Measurements from ENCODE around the gene CCDC187. TPM values are rescaled to one million over a fixed set of nuclear protein-coding genes. Genes with fewer than 3 reads are reported as not detected.

The CCDC187 gene
- total RNA-seq, 2 experiments from 2014 or later: 0.05 TPM; not detected in 1

DNA sequence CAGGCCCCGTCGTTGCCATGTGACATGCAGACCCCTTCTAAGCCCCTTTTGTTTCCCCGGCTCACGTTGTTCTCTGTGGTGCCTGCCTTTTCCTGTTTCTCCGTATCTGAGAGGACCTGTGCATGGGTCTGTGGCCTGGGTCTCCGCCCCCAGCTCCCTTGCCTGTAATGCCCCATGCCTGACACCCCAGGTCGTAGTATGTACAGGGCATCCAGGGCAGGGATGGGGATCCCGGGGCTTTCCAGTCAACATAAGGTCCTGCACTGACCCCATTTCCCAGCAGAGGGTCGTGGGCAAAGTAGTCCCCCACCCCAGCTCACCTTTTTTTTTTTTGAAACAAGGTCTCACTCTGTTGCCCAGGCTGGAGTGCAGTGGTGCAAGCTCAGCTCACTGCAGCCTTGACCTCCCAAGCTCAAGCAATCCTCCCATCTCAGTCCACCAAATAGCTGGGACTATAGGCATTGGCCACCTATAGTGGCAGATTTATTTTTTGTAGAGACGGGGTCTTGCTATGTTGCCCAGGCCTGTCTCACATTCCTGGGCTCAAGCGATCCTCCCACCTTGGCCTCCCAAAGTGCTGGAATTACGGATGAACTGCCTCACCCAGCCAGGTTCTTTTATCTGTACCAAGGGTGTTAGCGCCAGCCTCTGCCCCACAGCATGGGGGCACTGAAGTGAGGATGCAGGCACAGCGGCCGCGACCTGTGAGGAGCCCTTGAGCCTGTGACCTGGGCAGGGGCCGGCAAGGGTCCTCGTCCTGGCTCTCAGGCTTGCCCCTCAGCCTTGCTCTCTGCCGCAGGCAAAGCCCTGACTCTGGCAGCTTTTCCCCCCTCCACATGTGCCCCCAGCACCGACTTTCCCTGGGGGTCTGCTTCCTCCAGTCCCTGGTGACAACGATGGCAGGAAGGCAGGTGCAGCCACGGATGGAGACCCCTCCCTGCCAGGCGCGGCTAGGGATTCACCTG is 39.2 kb downstream of the CCDC187 start:
- Mint-ChIP-seq H3K4me1 (peaks cover 6% of the 10 kb centered on the region), H3K27ac (no peak overlapping the region), H3K36me3 (ENCODE audit: low read depth) (no peaks in the 10 kb centered on the region), H3K4me3 (no peak overlapping the region), H3K9me3 (ENCODE audit: low read depth) (no peaks in the 10 kb centered on the region), H3K27me3 (no peaks in the 10 kb centered on the region)
- intact Hi-C loops (cut with DNase I, micrococcal nuclease): loop anchor here in 1 of 2 experiments (5.0 kb wide), 1 partner anchor 92 kb away; no protein-coding TSS in a partner anchor
- ChIA-PET POLR2A (no interaction called here), CTCF (interaction anchor here (0.6 kb wide), 1 partner anchor 287 kb away, joined by 3 read pairs; no protein-coding TSS in a partner anchor)
- ATAC-seq (no peak), DNase-seq (no peak)

DNA sequence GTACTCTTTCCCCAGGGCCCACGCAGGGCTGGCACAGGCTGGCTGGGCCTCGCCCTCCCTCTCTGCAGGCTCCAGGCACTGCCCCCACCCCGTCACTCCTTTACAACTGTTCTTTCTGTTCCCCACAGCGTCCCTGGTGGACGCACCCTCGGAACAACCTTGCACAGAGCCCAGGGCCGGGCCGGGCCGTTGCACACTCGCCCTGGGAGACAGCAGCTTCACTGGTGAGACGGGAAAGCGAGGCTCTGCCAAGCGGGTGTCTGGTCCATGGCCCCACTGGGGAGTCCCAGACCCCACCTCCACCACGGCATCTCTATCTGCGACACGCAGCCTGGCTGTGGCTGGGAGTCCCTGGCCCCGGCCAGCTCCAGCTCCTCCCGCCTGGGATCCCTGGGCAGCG is 39.9 kb downstream of the CCDC187 start:
- intact Hi-C loops (cut with DNase I, micrococcal nuclease): no loop called here
- ATAC-seq: no peak
- Mint-ChIP-seq H3K36me3 (ENCODE audit: low read depth) (no peaks in the 10 kb centered on the region), H3K4me1 (peaks cover 6% of the 10 kb centered on the region), H3K9me3 (ENCODE audit: low read depth) (no peaks in the 10 kb centered on the region), H3K27me3 (no peaks in the 10 kb centered on the region), H3K4me3 (no peak overlapping the region), H3K27ac (no peak overlapping the region)
- DNase-seq: no peak
- ChIA-PET CTCF (interaction anchor here (0.6 kb wide), 1 partner anchor 286 kb away, joined by 3 read pairs; no protein-coding TSS in a partner anchor), POLR2A (no interaction called here)

DNA sequence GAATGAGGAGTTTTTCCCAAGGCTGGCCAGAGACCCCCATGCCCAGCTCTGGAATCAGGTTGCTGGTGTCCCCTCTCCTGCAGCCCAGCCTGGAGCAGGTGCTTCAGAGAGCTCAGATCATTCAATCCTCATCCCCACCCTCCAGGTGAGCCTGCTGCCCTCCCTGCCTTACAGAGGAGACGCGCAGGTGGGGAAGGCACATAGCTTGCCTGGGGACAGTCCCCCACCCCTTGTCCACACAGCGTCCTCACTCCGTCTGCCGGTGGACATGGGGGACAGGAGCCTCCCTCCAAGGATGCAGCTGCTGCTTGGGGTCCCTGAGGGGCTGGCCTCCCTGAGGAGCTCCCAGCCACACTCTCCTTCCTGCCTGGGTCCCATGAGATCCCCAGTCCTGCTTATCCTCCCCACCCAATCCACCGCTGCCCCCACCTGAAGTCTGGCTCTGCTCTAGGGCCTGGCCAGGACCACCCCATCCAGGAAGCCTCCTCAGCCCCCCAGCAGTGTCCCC is 41.2 kb downstream of the CCDC187 start:
- H3K36me3 Mint-ChIP-seq (ENCODE audit: low read depth): no peaks in the 10 kb centered on the region
- H3K27me3 Mint-ChIP-seq: no peaks in the 10 kb centered on the region
- H3K27ac Mint-ChIP-seq: no peak overlapping the region
- H3K9me3 Mint-ChIP-seq (ENCODE audit: low read depth): no peaks in the 10 kb centered on the region
- no peak overlapping the region for H3K4me3 Mint-ChIP-seq
- DNase-seq: no peak
- ChIA-PET POLR2A (no interaction called here), CTCF (interaction anchor here (1.2 kb wide), 2 partner anchors 17 to 47 kb away, joined by 4 to 5 read pairs; partner anchors contain the start of gene QSOX2)
- intact Hi-C loops (cut with DNase I, micrococcal nuclease): no loop called here
- peaks cover 4% of the 10 kb centered on the region for H3K4me1 Mint-ChIP-seq
- no peak for ATAC-seq

GRCh38 chr9:136261686-136262430 is 42.0 kb downstream of the CCDC187 start:
- Mint-ChIP-seq H3K27ac (no peak overlapping the region), H3K36me3 (ENCODE audit: low read depth) (no peaks in the 10 kb centered on the region), H3K9me3 (ENCODE audit: low read depth) (no peaks in the 10 kb centered on the region), H3K27me3 (no peaks in the 10 kb centered on the region), H3K4me3 (no peak overlapping the region), H3K4me1 (peaks cover under 1% of the 10 kb centered on the region)
- intact Hi-C loops (cut with DNase I, micrococcal nuclease): no loop called here
- ChIA-PET POLR2A (no interaction called here), CTCF (interaction anchor here (1.2 kb wide), 1 partner anchor 16 kb away, joined by 4 read pairs; the partner anchor contains the start of gene QSOX2)
- ATAC-seq (no peak), DNase-seq (no peak)

DNA sequence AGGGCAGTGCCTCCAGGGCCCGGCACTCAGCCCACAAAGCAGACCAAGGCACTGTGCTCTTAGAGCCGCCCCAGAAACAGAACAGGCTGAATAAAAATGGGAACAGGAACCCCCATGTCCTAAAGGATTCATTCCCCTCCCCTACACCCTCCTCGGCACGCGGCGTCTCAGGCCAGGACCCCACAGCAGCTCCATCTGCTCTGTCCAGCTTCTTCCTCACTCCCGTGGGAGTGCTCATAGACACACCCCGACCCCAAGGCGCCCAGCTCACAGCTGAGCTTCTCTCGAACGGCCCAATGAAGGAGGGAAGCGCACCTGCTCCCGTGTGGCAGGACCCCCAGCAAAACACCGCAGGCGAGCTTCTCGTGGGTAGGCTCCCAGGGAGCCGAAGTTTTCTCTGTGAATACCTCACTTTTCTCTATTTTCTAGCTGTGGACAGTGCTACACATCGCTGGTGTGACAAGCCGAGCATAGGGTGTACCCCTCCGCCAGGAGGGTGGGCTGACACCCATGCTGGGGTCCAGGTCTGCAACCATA is 42.9 kb downstream of the CCDC187 start:
- Mint-ChIP-seq H3K27me3 (no peaks in the 10 kb centered on the region), H3K9me3 (ENCODE audit: low read depth) (no peaks in the 10 kb centered on the region), H3K4me1 (no peaks in the 10 kb centered on the region), H3K36me3 (ENCODE audit: low read depth) (no peaks in the 10 kb centered on the region), H3K4me3 (no peak overlapping the region), H3K27ac (no peak overlapping the region)
- intact Hi-C loops (cut with DNase I, micrococcal nuclease): no loop called here
- ChIA-PET POLR2A (no interaction called here), CTCF (no interaction called here)
- no peak for ATAC-seq
- DNase-seq: no peak

GRCh38 chr9:136260521-136260920 is 43.4 kb downstream of the CCDC187 start:
- no peaks in the 10 kb centered on the region for H3K9me3 Mint-ChIP-seq (ENCODE audit: low read depth)
- POLR2A ChIA-PET: no interaction called here
- no peak for DNase-seq
- H3K4me3 Mint-ChIP-seq: no peak overlapping the region
- CTCF ChIA-PET: no interaction called here
- H3K27ac Mint-ChIP-seq: no peak overlapping the region
- no peaks in the 10 kb centered on the region for H3K27me3 Mint-ChIP-seq
- ATAC-seq: no peak
- intact Hi-C loops (cut with DNase I, micrococcal nuclease): no loop called here
- H3K4me1 Mint-ChIP-seq: no peaks in the 10 kb centered on the region
- no peaks in the 10 kb centered on the region for H3K36me3 Mint-ChIP-seq (ENCODE audit: low read depth)

- ChIA-PET CTCF (no interaction called here), POLR2A (no interaction called here)
- intact Hi-C loops (cut with DNase I, micrococcal nuclease): no loop called here
- H3K4me3 Mint-ChIP-seq: no peak overlapping the region
- no peak for ATAC-seq
- H3K27ac Mint-ChIP-seq: no peak overlapping the region
- DNase-seq: no peak
- H3K9me3 Mint-ChIP-seq (ENCODE audit: low read depth): no peaks in the 10 kb centered on the region
- H3K27me3 Mint-ChIP-seq: no peaks in the 10 kb centered on the region
- H3K36me3 Mint-ChIP-seq (ENCODE audit: low read depth): no peaks in the 10 kb centered on the region
- no peaks in the 10 kb centered on the region for H3K4me1 Mint-ChIP-seq
Measured at GRCh38 chr9:136259836-136260235, 44.1 kb downstream of the CCDC187 start.

- DNase-seq: no peak
- POLR2A ChIA-PET: no interaction called here
- CTCF ChIA-PET: no interaction called here
- Mint-ChIP-seq H3K27me3 (no peaks in the 10 kb centered on the region), H3K9me3 (ENCODE audit: low read depth) (no peaks in the 10 kb centered on the region), H3K27ac (no peak overlapping the region), H3K4me1 (no peaks in the 10 kb centered on the region), H3K36me3 (ENCODE audit: low read depth) (no peaks in the 10 kb centered on the region), H3K4me3 (no peak overlapping the region)
- no peak for ATAC-seq
- intact Hi-C loops (cut with DNase I, micrococcal nuclease): no loop called here
Measured at GRCh38 chr9:136259517-136259813, 44.4 kb downstream of the CCDC187 start.

DNA sequence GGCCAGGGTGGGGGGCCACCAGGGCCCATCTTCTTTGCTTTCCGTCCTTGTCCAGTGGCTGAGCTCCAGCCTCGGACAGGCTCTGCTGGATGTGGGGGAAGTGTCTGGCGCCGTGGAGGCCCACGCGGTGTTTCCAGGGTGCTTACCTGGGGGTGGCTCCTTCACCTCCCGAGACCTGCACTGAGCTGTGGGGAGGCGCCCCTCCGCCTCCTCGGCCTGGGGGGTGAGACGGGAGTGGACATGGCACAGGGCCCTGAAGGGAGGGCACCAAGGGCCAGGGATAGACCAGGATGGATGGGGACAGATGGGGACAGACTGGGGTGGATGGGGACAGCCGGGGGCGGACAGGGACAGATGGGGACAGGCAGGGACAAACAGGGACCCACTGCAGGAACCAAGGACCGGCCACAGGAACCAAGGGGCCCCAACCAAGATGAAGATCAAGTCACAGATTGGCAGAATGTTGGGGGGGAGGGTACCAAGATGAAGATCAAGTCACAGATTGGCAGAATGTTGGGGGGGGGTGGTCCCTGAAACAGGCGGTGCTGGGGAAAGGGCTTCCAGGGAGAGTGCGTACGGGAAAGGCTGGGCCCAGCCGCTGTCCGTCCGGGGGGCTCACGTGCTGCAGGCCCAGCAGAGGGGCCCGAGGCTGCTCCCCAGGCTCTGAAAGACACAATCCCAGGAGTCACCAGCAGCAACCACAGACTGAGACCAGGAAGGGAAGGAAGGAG is 44.9 kb downstream of the CCDC187 start:
- DNase-seq (no peak), ATAC-seq (no peak)
- Mint-ChIP-seq H3K9me3 (ENCODE audit: low read depth) (no peaks in the 10 kb centered on the region), H3K4me1 (no peaks in the 10 kb centered on the region), H3K4me3 (no peak overlapping the region), H3K27me3 (no peaks in the 10 kb centered on the region), H3K27ac (no peak overlapping the region), H3K36me3 (ENCODE audit: low read depth) (no peaks in the 10 kb centered on the region)
- ChIA-PET POLR2A (no interaction called here), CTCF (no interaction called here)
- intact Hi-C loops (cut with DNase I, micrococcal nuclease): no loop called here

- Mint-ChIP-seq H3K4me1 (no peaks in the 10 kb centered on the region), H3K4me3 (no peak overlapping the region), H3K27ac (no peak overlapping the region), H3K9me3 (ENCODE audit: low read depth) (no peaks in the 10 kb centered on the region), H3K36me3 (ENCODE audit: low read depth) (no peaks in the 10 kb centered on the region), H3K27me3 (no peaks in the 10 kb centered on the region)
- POLR2A ChIA-PET: no interaction called here
- ATAC-seq (no peak), DNase-seq (no peak)
- CTCF ChIA-PET: no interaction called here
- intact Hi-C loops (cut with DNase I, micrococcal nuclease): no loop called here
Measured at GRCh38 chr9:136258299-136258625, 45.6 kb downstream of the CCDC187 start.

DNA sequence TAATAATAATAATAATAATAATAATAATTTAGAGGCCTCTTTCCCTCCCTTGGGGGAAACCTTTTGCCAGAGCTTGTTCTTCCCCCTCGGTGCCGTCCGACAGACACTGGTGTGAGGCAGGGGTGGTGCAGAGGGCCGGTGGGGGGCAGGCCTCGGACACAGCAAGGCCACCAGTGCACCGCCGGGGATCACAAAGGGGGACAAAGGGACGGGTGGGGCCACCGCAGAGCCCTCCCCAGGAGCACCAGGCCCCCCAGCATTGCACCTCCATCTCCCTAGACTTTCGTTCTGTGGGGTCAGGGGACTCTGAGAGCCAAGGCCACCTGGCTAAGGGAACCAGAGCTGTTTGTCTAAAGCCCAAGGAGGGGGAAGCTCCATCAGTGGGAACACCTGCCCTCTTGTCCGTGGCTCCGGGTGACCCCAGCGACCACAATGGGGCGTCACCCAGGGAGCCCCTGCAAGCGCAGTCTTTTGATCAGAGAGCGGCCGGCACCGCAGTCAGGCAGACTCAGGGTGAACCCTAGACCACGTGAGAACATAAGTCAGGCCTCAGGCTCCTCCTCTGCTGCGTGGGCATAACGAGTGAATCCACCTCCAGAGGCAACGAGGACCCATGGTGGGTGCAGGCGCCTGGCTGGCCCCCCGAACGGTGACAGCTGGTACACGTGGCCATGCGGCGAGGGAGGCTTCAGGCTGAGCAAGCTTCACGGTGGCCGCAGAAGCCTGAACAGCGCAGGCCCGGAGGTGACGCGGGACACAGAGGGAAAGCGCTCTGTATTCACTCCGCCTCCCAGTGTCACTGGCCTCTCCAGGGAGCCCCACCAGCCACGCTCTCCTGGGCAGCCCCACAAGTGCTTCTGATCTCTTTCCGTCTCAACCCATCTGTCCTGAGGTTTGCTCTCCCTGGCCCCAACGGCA is 46.3 kb downstream of the CCDC187 start:
- intact Hi-C loops (cut with DNase I, micrococcal nuclease): no loop called here
- Mint-ChIP-seq H3K4me3 (no peak overlapping the region), H3K27ac (no peak overlapping the region), H3K36me3 (ENCODE audit: low read depth) (no peaks in the 10 kb centered on the region), H3K9me3 (ENCODE audit: low read depth) (no peaks in the 10 kb centered on the region), H3K27me3 (no peaks in the 10 kb centered on the region), H3K4me1 (no peaks in the 10 kb centered on the region)
- no peak for ATAC-seq
- POLR2A ChIA-PET: no interaction called here
- CTCF ChIA-PET: no interaction called here
- no peak for DNase-seq
